Body of pancreas (tissue), 4 donors: ENCODE results near the gene ANKS3.

Experiments
- POLR2A ChIP-seq, 3 donors: fragments of 450-650 bp; IDR thresholded peaks; one replicate each; pipeline ENCODE4 v1.6.1; 2016; ENCODE audit warnings: antibody characterized with exemption in 3 of 3, mild to moderate bottlenecking in 2 of 3
- TF ChIP-seq, protein P1 (sequence below), 7 experiments: fragments of 450-650 bp in 4 of 7; fragments of 200-600 bp in 3 of 7; sonication (generic) in 3 of 7; IDR thresholded peaks; one replicate each; pipeline ENCODE4 v1.5.1; 2016 to 2019; ENCODE audit warnings: antibody characterized with exemption in 7 of 7

- TF ChIP-seq, protein P1, sequence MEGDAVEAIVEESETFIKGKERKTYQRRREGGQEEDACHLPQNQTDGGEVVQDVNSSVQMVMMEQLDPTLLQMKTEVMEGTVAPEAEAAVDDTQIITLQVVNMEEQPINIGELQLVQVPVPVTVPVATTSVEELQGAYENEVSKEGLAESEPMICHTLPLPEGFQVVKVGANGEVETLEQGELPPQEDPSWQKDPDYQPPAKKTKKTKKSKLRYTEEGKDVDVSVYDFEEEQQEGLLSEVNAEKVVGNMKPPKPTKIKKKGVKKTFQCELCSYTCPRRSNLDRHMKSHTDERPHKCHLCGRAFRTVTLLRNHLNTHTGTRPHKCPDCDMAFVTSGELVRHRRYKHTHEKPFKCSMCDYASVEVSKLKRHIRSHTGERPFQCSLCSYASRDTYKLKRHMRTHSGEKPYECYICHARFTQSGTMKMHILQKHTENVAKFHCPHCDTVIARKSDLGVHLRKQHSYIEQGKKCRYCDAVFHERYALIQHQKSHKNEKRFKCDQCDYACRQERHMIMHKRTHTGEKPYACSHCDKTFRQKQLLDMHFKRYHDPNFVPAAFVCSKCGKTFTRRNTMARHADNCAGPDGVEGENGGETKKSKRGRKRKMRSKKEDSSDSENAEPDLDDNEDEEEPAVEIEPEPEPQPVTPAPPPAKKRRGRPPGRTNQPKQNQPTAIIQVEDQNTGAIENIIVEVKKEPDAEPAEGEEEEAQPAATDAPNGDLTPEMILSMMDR (IDR thresholded peaks at IDR 0.05), result no peak
- TF ChIP-seq POLR2A (IDR thresholded peaks at IDR 0.05), result no peak
Measured at GRCh38 chr16:4769306-4769638, 35.2 kb upstream of the ANKS3 start.
